Measurements from ENCODE around the gene EFCAB6. TPM values are rescaled to one million over a fixed set of nuclear protein-coding genes. Genes with fewer than 3 reads are reported as not detected.

Gene EFCAB6
- total and polyA plus RNA-seq, 7 experiments from 2014 or later: 0.08 to 1.4 (median 0.39) TPM; not detected in 1

GRCh38 chr22:43749473-43749872, 62.6 kb downstream of the EFCAB6 start:
- Histone ChIP-seq H3K4me1 (ENCODE audit: control insufficient read depth in 2 of 2, insufficient read depth in 2 of 2, low read length in 2 of 2) (no peaks in the 10 kb centered on the region), H3K27me3 (ENCODE audit: control insufficient read depth in 2 of 2, insufficient read depth in 2 of 2, low read length in 2 of 2) (no peaks in the 10 kb centered on the region), H3K4me3 (ENCODE audit: low read length) (no peak overlapping the region), H3K36me3 (ENCODE audit: control insufficient read depth in 2 of 3, insufficient read depth in 3 of 3, low read length in 3 of 3) (no peaks in the 10 kb centered on the region), H3K9me3 (ENCODE audit: control insufficient read depth in 2 of 3, low read length in 3 of 3) (no peaks in the 10 kb centered on the region), H3K27ac (ENCODE audit: low read depth, low read length) (no peak overlapping the region)
- Mint-ChIP-seq H3K36me3 (no peaks in the 10 kb centered on the region), H3K27me3 (peaks cover 4 to 28% (median 11%) of the 10 kb centered on the region in 5 donors), H3K4me3 (no peak overlapping the region), H3K4me1 (no peaks in the 10 kb centered on the region), H3K9me3 (no peaks in the 10 kb centered on the region), H3K27ac (no peak overlapping the region)
- ATAC-seq (no peak), DNase-seq (no peak)
- intact Hi-C loops (cut with micrococcal nuclease): no loop called here
- ChIA-PET CTCF (no interaction called here), POLR2A (no interaction called here)

- no peaks in the 10 kb centered on the region for H3K4me1 ChIP-seq (ENCODE audit: control insufficient read depth in 2 of 2, insufficient read depth in 2 of 2, low read length in 2 of 2)
- Mint-ChIP-seq H3K4me1 (no peaks in the 10 kb centered on the region), H3K36me3 (no peaks in the 10 kb centered on the region), H3K4me3 (no peak overlapping the region), H3K9me3 (no peaks in the 10 kb centered on the region), H3K27ac (no peak overlapping the region), H3K27me3 (peaks cover 6 to 34% (median 13%) of the 10 kb centered on the region in 5 donors)
- no peak for DNase-seq
- no peaks in the 10 kb centered on the region for H3K9me3 ChIP-seq (ENCODE audit: control insufficient read depth in 2 of 3, low read length in 3 of 3)
- ATAC-seq: no peak
- H3K36me3 ChIP-seq (ENCODE audit: control insufficient read depth in 2 of 3, insufficient read depth in 3 of 3, low read length in 3 of 3): no peaks in the 10 kb centered on the region
- intact Hi-C loops (cut with micrococcal nuclease): no loop called here
- no peak overlapping the region for H3K27ac ChIP-seq (ENCODE audit: low read depth, low read length)
- no peak overlapping the region for H3K4me3 ChIP-seq (ENCODE audit: low read length)
- ChIA-PET POLR2A (no interaction called here), CTCF (no interaction called here)
- no peaks in the 10 kb centered on the region for H3K27me3 ChIP-seq (ENCODE audit: control insufficient read depth in 2 of 2, insufficient read depth in 2 of 2, low read length in 2 of 2)
Measured at GRCh38 chr22:43747877-43748276, 64.2 kb downstream of the EFCAB6 start.

- H3K4me1 ChIP-seq (ENCODE audit: control insufficient read depth in 2 of 2, insufficient read depth in 2 of 2, low read length in 2 of 2): no peaks in the 10 kb centered on the region
- Mint-ChIP-seq H3K4me1 (no peaks in the 10 kb centered on the region), H3K9me3 (no peaks in the 10 kb centered on the region), H3K27ac (no peak overlapping the region), H3K36me3 (no peaks in the 10 kb centered on the region), H3K4me3 (no peak overlapping the region), H3K27me3 (peaks cover 6 to 30% (median 13%) of the 10 kb centered on the region in 5 donors)
- H3K4me3 ChIP-seq (ENCODE audit: low read length): no peak overlapping the region
- ATAC-seq: no peak
- H3K9me3 ChIP-seq (ENCODE audit: control insufficient read depth in 2 of 3, low read length in 3 of 3): no peaks in the 10 kb centered on the region
- DNase-seq: no peak
- ChIA-PET POLR2A (no interaction called here), CTCF (no interaction called here)
- intact Hi-C loops (cut with micrococcal nuclease): no loop called here
- no peaks in the 10 kb centered on the region for H3K27me3 ChIP-seq (ENCODE audit: control insufficient read depth in 2 of 2, insufficient read depth in 2 of 2, low read length in 2 of 2)
- no peak overlapping the region for H3K27ac ChIP-seq (ENCODE audit: low read depth, low read length)
- H3K36me3 ChIP-seq (ENCODE audit: control insufficient read depth in 2 of 3, insufficient read depth in 3 of 3, low read length in 3 of 3): no peaks in the 10 kb centered on the region
Measured at GRCh38 chr22:43747058-43747457, 65.0 kb downstream of the EFCAB6 start.

DNA sequence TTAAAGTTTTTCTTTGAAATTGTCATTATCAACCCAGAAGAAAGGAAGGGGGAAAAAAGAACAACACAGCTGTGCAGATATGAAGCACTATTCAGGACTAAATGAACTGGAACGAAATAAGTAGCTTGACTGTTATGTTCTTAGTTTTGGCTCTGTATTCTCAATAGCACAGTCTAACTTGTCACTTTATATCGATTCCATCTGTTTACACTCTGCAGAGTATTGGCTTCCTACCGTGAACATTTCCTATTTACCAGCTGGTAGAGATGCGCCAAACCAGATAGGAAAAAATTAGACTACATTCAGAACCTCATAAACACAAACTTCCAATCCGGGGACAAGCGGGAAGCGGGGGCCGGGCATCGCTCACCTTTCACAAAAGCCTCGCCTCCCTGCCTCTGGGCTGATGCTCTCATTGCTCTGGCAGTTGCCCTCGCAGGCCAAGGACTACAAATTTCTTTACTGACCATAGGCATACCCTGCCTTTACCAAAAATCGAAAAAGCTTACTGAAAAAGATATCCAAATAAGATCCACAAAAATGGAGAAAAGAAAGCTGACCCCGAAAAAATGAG, 66.2 kb downstream of the EFCAB6 start:
- ChIA-PET POLR2A (no interaction called here), CTCF (no interaction called here)
- H3K9me3 ChIP-seq (ENCODE audit: control insufficient read depth in 2 of 3, low read length in 3 of 3): no peaks in the 10 kb centered on the region

GRCh38 chr22:43745411-43745770, 66.7 kb downstream of the EFCAB6 start:
- H3K4me3 Mint-ChIP-seq: no peak overlapping the region
- no peak overlapping the region for H3K27ac Mint-ChIP-seq
- ATAC-seq (no peak), DNase-seq (no peak)
- no peaks in the 10 kb centered on the region for H3K36me3 Mint-ChIP-seq
- CTCF ChIA-PET: no interaction called here
- no peaks in the 10 kb centered on the region for H3K36me3 ChIP-seq (ENCODE audit: control insufficient read depth in 2 of 3, insufficient read depth in 3 of 3, low read length in 3 of 3)
- H3K27me3 Mint-ChIP-seq: peaks cover 2 to 22% (median 11%) of the 10 kb centered on the region in 5 donors
- POLR2A ChIA-PET: no interaction called here
- no peaks in the 10 kb centered on the region for H3K9me3 ChIP-seq (ENCODE audit: control insufficient read depth in 2 of 3, low read length in 3 of 3)
- H3K4me1 Mint-ChIP-seq: no peaks in the 10 kb centered on the region
- no peaks in the 10 kb centered on the region for H3K9me3 Mint-ChIP-seq
- intact Hi-C loops (cut with micrococcal nuclease): no loop called here
- H3K4me3 ChIP-seq (ENCODE audit: low read length): no peak overlapping the region
- no peak overlapping the region for H3K27ac ChIP-seq (ENCODE audit: low read depth, low read length)
- H3K4me1 ChIP-seq (ENCODE audit: control insufficient read depth in 2 of 2, insufficient read depth in 2 of 2, low read length in 2 of 2): no peaks in the 10 kb centered on the region
- H3K27me3 ChIP-seq (ENCODE audit: control insufficient read depth in 2 of 2, insufficient read depth in 2 of 2, low read length in 2 of 2): no peaks in the 10 kb centered on the region

More for the DNA sequence above, 66.2 kb downstream of the EFCAB6 start:
- Mint-ChIP-seq H3K4me1 (no peaks in the 10 kb centered on the region), H3K27ac (no peak overlapping the region), H3K4me3 (no peak overlapping the region), H3K9me3 (no peaks in the 10 kb centered on the region), H3K36me3 (no peaks in the 10 kb centered on the region), H3K27me3 (peaks cover 2 to 22% (median 11%) of the 10 kb centered on the region in 5 donors)
- no peak overlapping the region for H3K4me3 ChIP-seq (ENCODE audit: low read length)
- H3K27me3 ChIP-seq (ENCODE audit: control insufficient read depth in 2 of 2, insufficient read depth in 2 of 2, low read length in 2 of 2): no peaks in the 10 kb centered on the region
- ATAC-seq (no peak), DNase-seq (no peak)
- H3K36me3 ChIP-seq (ENCODE audit: control insufficient read depth in 2 of 3, insufficient read depth in 3 of 3, low read length in 3 of 3): no peaks in the 10 kb centered on the region
- no peaks in the 10 kb centered on the region for H3K4me1 ChIP-seq (ENCODE audit: control insufficient read depth in 2 of 2, insufficient read depth in 2 of 2, low read length in 2 of 2)
- no peak overlapping the region for H3K27ac ChIP-seq (ENCODE audit: low read depth, low read length)
- intact Hi-C loops (cut with micrococcal nuclease): no loop called here

DNA sequence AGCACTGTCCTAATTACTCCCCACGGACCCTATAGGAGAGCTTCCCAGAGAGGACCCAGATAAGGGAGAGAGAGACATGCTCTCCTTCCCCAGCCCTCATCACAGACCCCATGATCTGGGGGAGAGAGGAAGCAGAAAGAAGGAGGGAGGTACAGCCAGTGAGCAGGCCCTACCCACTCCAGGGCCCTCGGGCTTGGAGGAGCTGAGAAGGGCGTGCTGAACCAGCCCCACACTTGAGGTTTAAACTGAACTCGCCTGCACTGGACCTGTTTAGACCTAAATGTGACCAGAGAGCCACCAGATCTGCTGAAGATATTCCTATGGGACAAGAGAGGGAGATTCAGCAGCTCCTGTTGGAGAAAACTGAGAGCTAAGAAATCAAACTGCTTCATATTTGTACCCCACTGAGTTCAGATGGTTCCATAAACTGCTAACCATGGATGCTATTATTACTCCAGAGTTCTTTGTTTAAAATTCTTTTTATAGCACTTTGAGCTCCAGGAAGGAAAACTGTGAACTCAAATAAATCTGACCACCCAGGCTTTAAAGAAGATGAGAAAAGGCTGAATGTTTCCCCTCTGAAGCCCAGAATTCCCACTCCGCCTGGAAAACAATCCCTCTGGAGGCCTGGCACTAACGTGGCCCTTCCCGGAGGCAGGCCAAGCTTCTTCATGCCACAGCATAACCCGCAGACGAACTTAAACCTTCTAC, 67.2 kb downstream of the EFCAB6 start:
- Mint-ChIP-seq H3K36me3 (no peaks in the 10 kb centered on the region), H3K9me3 (no peaks in the 10 kb centered on the region), H3K27ac (no peak overlapping the region), H3K27me3 (peaks cover 0 to 16% (median 11%) of the 10 kb centered on the region in 5 donors), H3K4me3 (no peak overlapping the region), H3K4me1 (no peaks in the 10 kb centered on the region)
- CTCF ChIA-PET: interaction anchor here (0.6 kb wide), 1 partner anchor 21 kb away, joined by 4 read pairs; no protein-coding TSS in a partner anchor
- POLR2A ChIA-PET: no interaction called here
- ATAC-seq (no peak), DNase-seq (no peak)
- no peak overlapping the region for H3K27ac ChIP-seq (ENCODE audit: low read depth, low read length)
- H3K27me3 ChIP-seq (ENCODE audit: control insufficient read depth in 2 of 2, insufficient read depth in 2 of 2, low read length in 2 of 2): no peaks in the 10 kb centered on the region
- no peaks in the 10 kb centered on the region for H3K36me3 ChIP-seq (ENCODE audit: control insufficient read depth in 2 of 3, insufficient read depth in 3 of 3, low read length in 3 of 3)
- no peaks in the 10 kb centered on the region for H3K9me3 ChIP-seq (ENCODE audit: control insufficient read depth in 2 of 3, low read length in 3 of 3)
- no peak overlapping the region for H3K4me3 ChIP-seq (ENCODE audit: low read length)
- intact Hi-C loops (cut with micrococcal nuclease): no loop called here
- no peaks in the 10 kb centered on the region for H3K4me1 ChIP-seq (ENCODE audit: control insufficient read depth in 2 of 2, insufficient read depth in 2 of 2, low read length in 2 of 2)

All from naive thymus-derived CD4-positive, alpha-beta T cell (primary cell).